Renal pelvis (tissue), 4 donors: ENCODE data around the gene ATG7. TPM values are rescaled to one million over a fixed set of nuclear protein-coding genes. Genes with fewer than 3 reads are reported as not detected.
"Not testable (repeated sequence)": the region's sequence is repeated elsewhere in the genome, so short reads cannot be mapped to it uniquely, and the experiment has no call there.

Experiments used
- DNase-seq: peaks from one replicate; pipeline ENCODE4 v3.0.0-alpha.2; 2013
- polyA plus RNA-seq, 3 donors: library from polyadenylated mRNA; unstranded; fragments of 120-200 nt; gene quantifications; one replicate each; pipeline ENCODE4 v1.2.1, GENCODE V29; 2013; ENCODE audit not compliant: insufficient read length in 3 of 3

ATG7 gene
- polyA plus RNA-seq, 3 donors = 22.8 to 24.0 (median 23.0) TPM

GRCh38 chr3:11502413-11502812 is 230.2 kb downstream of the ATG7 start:
- DNase-seq = not testable (repeated sequence)

GRCh38 chr3:11507719-11508118 is 235.5 kb downstream of the ATG7 start:
- no peak for DNase-seq

GRCh38 chr3:11508346-11509172 is 236.4 kb downstream of the ATG7 start:
- no peak for DNase-seq

DNA sequence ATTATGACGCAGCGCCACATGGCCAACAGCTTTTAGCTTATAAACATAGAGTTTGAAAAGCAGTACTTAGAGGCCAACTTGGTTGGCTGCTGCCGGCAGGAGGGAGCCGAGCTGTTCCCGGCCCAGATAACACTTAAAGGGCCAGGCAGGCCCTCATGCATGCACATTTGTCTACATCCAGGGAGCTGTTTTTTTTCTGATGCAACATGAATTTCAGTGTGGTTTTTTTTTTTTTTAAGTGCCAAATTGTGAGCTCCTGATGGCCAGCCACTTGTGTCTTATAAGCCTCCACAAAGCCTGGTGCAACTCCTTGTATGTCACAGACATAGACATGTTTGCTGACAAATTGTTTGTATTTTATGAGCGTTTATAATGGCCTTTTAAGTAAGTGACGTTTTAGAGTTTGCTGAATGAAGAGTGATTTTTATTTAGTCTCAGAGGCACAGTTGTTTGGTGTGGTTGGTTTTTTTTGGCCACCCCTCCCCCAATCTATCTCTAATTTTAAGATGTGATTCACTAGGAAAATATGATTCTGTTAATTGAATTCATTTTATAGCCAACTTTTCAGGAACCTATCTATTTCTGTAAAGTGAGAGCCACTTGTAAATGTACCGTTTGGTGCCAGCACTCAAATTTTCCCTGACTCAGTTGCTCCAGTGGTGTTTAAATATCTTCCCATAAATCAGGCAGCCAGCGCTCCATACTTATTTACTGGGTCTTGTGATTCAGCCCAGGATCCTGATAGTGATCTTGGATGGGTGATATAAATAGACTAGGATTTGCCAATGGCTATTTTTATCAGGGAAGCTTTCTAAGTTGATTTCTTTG is 237.2 kb downstream of the ATG7 start:
- no peak for DNase-seq

DNA sequence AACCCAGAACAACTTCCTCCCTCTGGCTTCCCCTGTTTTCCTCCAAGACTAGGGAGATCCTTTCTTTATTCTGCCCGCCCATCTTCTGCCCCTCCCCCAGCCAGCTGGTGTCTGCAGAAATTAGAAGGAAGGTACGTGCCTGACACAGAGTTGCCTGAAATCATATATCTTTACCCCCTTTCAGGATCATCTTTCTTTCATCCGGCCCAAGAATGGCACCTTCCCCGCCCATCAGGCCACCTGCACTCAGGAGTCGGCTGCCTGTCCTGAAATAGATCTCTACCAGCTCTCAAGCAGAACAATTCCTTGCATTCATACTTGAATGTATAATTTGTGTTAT is 237.8 kb downstream of the ATG7 start:
- no peak for DNase-seq

- DNase-seq = no peak
Observed at GRCh38 chr3:11510356-11510755, 238.2 kb downstream of the ATG7 start.

DNA sequence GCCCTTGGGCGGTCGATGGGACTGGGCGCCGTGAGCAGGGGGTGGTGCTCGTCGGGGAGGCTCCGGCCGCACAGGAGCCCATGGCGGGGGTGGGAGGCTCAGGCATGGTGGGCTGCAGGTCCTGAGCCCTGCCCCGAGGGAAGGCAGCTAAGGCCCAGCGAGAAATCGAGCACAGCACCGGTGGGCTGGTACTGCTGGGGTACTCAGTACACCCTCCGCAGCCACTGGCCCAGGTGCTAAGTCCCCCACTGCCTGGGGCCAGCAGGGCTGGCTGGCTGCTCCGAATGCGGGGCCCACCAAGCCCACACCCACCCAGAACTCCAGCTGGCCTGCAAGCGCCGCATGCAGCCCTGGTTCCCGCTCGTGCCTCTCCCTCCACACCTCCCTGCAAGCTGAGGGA is 239.4 kb downstream of the ATG7 start:
- DNase-seq = not testable (repeated sequence)

DNA sequence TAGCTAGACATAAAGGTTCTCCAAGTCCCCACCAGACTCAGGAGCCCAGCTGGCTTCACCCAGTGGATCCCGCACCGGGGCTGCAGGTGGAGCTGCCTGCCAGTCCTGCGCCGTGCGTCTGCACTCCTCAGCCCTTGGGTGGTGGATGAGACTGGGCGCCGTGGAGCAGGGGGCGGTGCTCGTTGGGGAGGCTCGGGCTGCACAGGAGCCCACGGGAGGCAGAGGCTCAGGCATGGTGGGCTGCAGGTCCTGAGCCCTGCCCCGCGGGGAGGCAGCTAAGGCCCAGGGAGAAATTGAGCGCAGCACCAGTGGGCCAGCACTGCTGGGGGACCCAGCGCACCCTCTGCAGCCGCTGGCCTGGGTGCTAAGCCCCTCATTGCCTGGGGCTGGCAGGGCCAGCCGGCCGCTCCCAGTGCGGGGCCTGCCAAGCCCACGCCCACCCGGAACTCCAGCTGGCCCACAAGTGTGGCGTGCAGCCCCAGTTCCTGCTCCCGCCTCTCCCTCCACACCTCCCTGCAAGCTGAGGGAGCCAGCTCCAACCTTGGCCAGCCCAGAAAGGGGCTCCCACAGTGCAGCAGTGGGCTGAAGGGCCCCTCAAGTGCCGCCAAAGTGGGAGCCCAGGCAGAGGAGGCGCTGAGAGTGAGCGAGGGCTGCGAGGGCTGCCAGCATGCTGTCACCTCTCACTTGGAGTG is 241.1 kb downstream of the ATG7 start:
- DNase-seq = not testable (repeated sequence)

GRCh38 chr3:11513817-11514135 is 241.6 kb downstream of the ATG7 start:
- DNase-seq = no peak

- DNase-seq = no peak
Observed at GRCh38 chr3:11514191-11514821, 242.1 kb downstream of the ATG7 start.

- DNase-seq = no peak
Observed at GRCh38 chr3:11517601-11518000, 245.4 kb downstream of the ATG7 start.

GRCh38 chr3:11521167-11521566 is 249.0 kb downstream of the ATG7 start:
- DNase-seq = no peak

DNA sequence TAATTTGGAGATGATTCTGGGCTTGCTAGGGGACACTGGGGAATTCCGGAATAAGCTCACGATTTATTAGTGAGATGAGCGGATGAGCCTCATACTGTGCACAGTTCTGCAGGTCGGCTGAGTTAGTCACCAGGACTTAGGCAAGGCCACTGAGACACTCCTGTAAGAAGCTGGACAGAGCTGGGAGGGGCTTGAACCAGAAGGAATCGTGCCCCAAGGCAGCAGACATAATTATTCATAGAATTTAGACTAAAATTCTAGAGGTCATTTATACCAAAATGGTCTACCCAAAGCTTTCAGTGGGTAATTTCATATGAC is 250.2 kb downstream of the ATG7 start:
- DNase-seq = no peak

GRCh38 chr3:11522953-11523571 is 250.9 kb downstream of the ATG7 start:
- DNase-seq = no peak

GRCh38 chr3:11523572-11524101 is 251.4 kb downstream of the ATG7 start:
- DNase-seq = no peak

DNA sequence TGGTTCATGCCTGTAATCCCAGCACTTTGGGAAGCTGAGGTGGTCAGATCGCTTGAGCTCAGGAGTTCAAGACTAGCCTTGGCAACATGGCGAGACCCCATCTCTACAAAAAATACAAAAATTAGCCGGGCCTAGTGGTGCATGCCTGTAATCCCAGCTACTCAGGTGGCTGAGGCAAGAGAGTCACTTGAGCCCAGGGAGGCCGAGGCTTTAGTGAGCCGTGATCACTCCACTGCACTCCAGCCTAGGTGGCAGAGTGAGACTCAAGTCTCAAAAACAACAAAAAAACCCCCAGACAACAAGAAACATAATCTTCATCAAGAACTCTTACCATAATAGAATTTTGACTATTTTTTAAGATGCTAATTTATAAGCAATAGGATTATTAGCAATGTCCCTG is 253.9 kb downstream of the ATG7 start:
- DNase-seq = not testable (repeated sequence)

DNA sequence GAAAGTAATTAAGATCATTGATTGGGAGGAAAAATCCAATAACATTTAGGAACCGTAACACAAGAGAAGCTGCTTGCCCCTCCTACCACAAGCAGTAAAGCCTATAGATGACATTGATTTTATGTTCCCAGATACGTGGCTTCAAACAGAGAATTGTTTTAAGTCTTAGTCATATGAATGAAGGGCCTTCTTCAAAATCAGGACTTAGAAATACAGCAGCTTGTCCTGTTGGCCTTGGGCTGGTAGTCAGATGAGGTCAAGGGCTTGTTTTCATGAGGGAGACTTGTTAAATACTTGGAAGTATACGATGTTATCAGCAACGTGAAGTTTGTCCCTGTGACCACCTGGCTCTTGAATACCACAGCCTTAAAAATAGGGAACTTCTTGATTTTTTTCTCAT is 257.1 kb downstream of the ATG7 start:
- no peak for DNase-seq

GRCh38 chr3:11530153-11530721 is 258.0 kb downstream of the ATG7 start:
- peak; percentile 54 for DNase-seq

DNA sequence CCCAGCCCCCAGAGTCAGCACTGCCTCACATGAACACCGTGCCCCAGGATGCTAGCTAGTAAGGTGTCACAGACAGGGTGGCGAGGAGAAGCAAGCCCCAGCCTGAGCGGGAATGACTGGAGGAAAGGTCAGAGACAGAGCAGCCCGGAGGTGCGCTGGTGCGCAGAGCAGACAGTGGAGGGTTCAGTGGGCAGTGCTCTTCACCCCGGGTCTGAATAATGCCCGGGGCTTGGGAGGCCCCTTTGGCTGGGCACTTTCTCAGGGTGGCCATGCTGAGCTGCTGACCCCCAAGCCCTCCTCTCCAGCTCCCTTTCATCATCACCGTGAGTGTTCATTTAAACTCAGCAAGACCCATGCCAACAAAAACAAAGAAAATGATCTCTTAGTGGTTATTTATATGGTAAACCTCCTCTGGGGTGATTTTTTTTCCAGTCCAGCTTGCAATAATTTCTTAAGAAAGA is 260.8 kb downstream of the ATG7 start:
- DNase-seq = peak; percentile 34

GRCh38 chr3:11534011-11534792 is 262.0 kb downstream of the ATG7 start:
- DNase-seq = no peak

DNA sequence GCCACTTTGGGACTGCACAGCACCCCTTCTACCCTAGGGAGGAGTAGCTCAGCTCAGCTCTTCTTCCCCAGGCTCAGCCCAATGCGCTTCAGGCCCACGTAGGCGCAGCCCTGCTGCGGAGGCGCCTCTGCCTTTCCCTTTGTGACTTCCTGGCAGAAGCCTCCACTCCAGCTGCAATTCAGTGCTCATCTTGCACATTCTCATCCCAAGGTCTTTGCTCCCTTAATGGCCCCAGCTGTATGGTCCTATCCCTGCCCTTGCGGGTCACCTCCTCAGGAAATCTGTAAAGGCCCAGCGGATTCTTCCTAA is 262.6 kb downstream of the ATG7 start:
- DNase-seq = no peak
